H9 (cell line): ENCODE data around the gene ACACA. TPM values are rescaled to one million over a fixed set of nuclear protein-coding genes. Genes with fewer than 3 reads are reported as not detected.

Source experiments
- DNase-seq: peaks from one replicate; pipeline ENCODE4 v3.0.0-alpha.2; 2017
- H2AFZ ChIP-seq: one replicate; pipeline ENCODE4 v1.6.1; 2013; ENCODE audit warnings: mild to moderate bottlenecking, low read length, control low read depth, moderate library complexity
- H2AK5ac ChIP-seq: 2 replicates; pipeline ENCODE4 v1.6.1; 2013; ENCODE audit warnings: low read length, control low read depth, mixed read lengths; ENCODE audit not compliant: insufficient read length
- H2BK120ac ChIP-seq: one replicate; pipeline ENCODE4 v1.6.1; 2013; ENCODE audit warnings: low read depth, mild to moderate bottlenecking, low read length, control low read depth, inconsistent platforms; ENCODE audit not compliant: poor library complexity, severe bottlenecking
- H2BK12ac ChIP-seq: 2 replicates; pipeline ENCODE4 v1.6.1; 2013; ENCODE audit warnings: low read length, control low read depth, mixed read lengths, low read depth; ENCODE audit not compliant: insufficient read length
- H2BK15ac ChIP-seq: 2 replicates; pipeline ENCODE4 v1.6.1; 2013; ENCODE audit warnings: low read depth, low read length, control low read depth
- H2BK20ac ChIP-seq: one replicate; pipeline ENCODE4 v1.6.1; 2013; ENCODE audit warnings: low read depth, mild to moderate bottlenecking, low read length, control low read depth, inconsistent platforms; ENCODE audit not compliant: poor library complexity, severe bottlenecking
- H2BK5ac ChIP-seq: 2 replicates; pipeline ENCODE4 v1.6.1; 2013; ENCODE audit warnings: low read length, control low read depth, mixed read lengths; ENCODE audit not compliant: insufficient read length
- H3K14ac ChIP-seq: 2 replicates; pipeline ENCODE4 v1.6.1; 2013; ENCODE audit warnings: low read length, control low read depth; ENCODE audit not compliant: insufficient read depth
- H3K18ac ChIP-seq: 2 replicates; pipeline ENCODE4 v1.6.1; 2013; ENCODE audit warnings: low read depth, mild to moderate bottlenecking, mixed read lengths, low read length, control low read depth; ENCODE audit not compliant: insufficient read length
- H3K23ac ChIP-seq: 2 replicates; pipeline ENCODE4 v1.6.1; 2013; ENCODE audit warnings: low read length, control low read depth, mixed read lengths, low read depth; ENCODE audit not compliant: insufficient read length
- H3K23me2 ChIP-seq: 2 replicates; pipeline ENCODE4 v1.6.1; 2013; ENCODE audit warnings: low read depth, mild to moderate bottlenecking, mixed read lengths, low read length, control low read depth; ENCODE audit not compliant: insufficient read length, poor library complexity, severe bottlenecking
- H3K27ac ChIP-seq: 2 replicates; pipeline ENCODE4 v1.5.1; 2013; ENCODE audit warnings: low read length, control low read depth, mixed read lengths, low read depth; ENCODE audit not compliant: insufficient read length
- H3K27me3 ChIP-seq: 2 replicates; pipeline ENCODE4 v1.6.1; 2013; ENCODE audit warnings: low read length, control low read depth, inconsistent platforms; ENCODE audit not compliant: insufficient read depth
- H3K4ac ChIP-seq: 2 replicates; pipeline ENCODE4 v1.6.1; 2013; ENCODE audit warnings: low read depth, mild to moderate bottlenecking, control low read depth, inconsistent platforms, low read length, moderate library complexity
- H3K4me1 ChIP-seq: 2 replicates; pipeline ENCODE4 v1.6.1; 2013; ENCODE audit warnings: low read length, control low read depth, inconsistent platforms; ENCODE audit not compliant: insufficient read depth
- H3K4me2 ChIP-seq: 2 replicates; pipeline ENCODE4 v1.6.1; 2013; ENCODE audit warnings: low read length, control low read depth, mixed read lengths; ENCODE audit not compliant: insufficient read length, insufficient read depth
- H3K56ac ChIP-seq: 2 replicates; pipeline ENCODE4 v1.6.1; 2013; ENCODE audit warnings: low read depth, mild to moderate bottlenecking, mixed read lengths, low read length, control low read depth; ENCODE audit not compliant: insufficient read length
- H3K79me1 ChIP-seq: 2 replicates; pipeline ENCODE4 v1.6.1; 2013; ENCODE audit warnings: low read depth, mild to moderate bottlenecking, moderate library complexity, low read length, control low read depth, inconsistent platforms; ENCODE audit not compliant: insufficient read depth, poor library complexity, severe bottlenecking
- H3K79me2 ChIP-seq: 2 replicates; pipeline ENCODE4 v1.6.1; 2013; ENCODE audit warnings: low read length, control low read depth, inconsistent platforms; ENCODE audit not compliant: insufficient read depth
- H3K9ac ChIP-seq: 2 replicates; pipeline ENCODE4 v1.6.1; 2013; ENCODE audit warnings: low read length, control low read depth, mixed read lengths; ENCODE audit not compliant: insufficient read length; ENCODE audit errors: extremely low read depth
- H3K9me3 ChIP-seq: one replicate; pipeline ENCODE4 v1.6.1; 2013; ENCODE audit warnings: low read depth, low read length, inconsistent platforms; ENCODE audit not compliant: control insufficient read depth
- H3T11ph ChIP-seq: one replicate; pipeline ENCODE4 v1.6.1; 2013; ENCODE audit warnings: mild to moderate bottlenecking, low read length, control low read depth, inconsistent platforms
- H4K20me1 ChIP-seq: one replicate; pipeline ENCODE4 v1.6.1; 2013; ENCODE audit not compliant: control insufficient read depth, insufficient read length, insufficient read depth
- H4K5ac ChIP-seq: 2 replicates; pipeline ENCODE4 v1.6.1; 2013; ENCODE audit warnings: low read depth, mild to moderate bottlenecking, mixed read lengths, low read length, control low read depth; ENCODE audit not compliant: insufficient read length
- H4K8ac ChIP-seq: replicated peaks from 2 replicates; pipeline ENCODE4 v1.6.1; 2013; ENCODE audit warnings: low read length, control low read depth, mixed read lengths, low read depth; ENCODE audit not compliant: insufficient read length
- H4K91ac ChIP-seq: 2 replicates; pipeline ENCODE4 v1.6.1; 2013; ENCODE audit warnings: low read depth, mild to moderate bottlenecking, moderate library complexity, mixed read lengths, low read length, control low read depth; ENCODE audit not compliant: insufficient read length
- H3K27ac Mint-ChIP-seq, 3 experiments: 2 replicates in 2 of 3; 3 replicates in 1 of 3; pipeline ENCODE4 v1.8.0; 2020 to 2021; ENCODE audit warnings: mixed read lengths in 3 of 3, mild to moderate bottlenecking in 1 of 3, moderate library complexity in 1 of 3
- H3K27me3 Mint-ChIP-seq: 2 replicates; pipeline ENCODE4 v1.8.0; 2021; ENCODE audit warnings: low read depth, mild to moderate bottlenecking, moderate library complexity, mixed read lengths
- H3K36me3 Mint-ChIP-seq, 3 experiments: 2 replicates in 2 of 3; 3 replicates in 1 of 3; pipeline ENCODE4 v1.8.0; 2020 to 2021; ENCODE audit warnings: low read depth in 3 of 3, mixed read lengths in 3 of 3; ENCODE audit not compliant: insufficient read depth in 1 of 3
- H3K4me1 Mint-ChIP-seq, 2 experiments: 2 replicates each; pipeline ENCODE4 v1.8.0; 2020; ENCODE audit warnings: mixed read lengths in 2 of 2
- H3K4me3 Mint-ChIP-seq, 2 experiments: 2 replicates in 1 of 2; 3 replicates in 1 of 2; pipeline ENCODE4 v1.8.0; 2020 to 2021; ENCODE audit warnings: mild to moderate bottlenecking in 2 of 2, mixed read lengths in 2 of 2, moderate library complexity in 1 of 2
- H3K9me3 Mint-ChIP-seq, 2 experiments: 2 replicates in 1 of 2; 3 replicates in 1 of 2; pipeline ENCODE4 v1.8.0; 2020; ENCODE audit warnings: mild to moderate bottlenecking in 2 of 2, mixed read lengths in 2 of 2, moderate library complexity in 1 of 2
- CTCF ChIP-seq: fragments of 200-600 bp; sonication (generic); conservative IDR thresholded peaks from 3 replicates; pipeline ENCODE4 v1.8.0; 2021; ENCODE audit warnings: antibody characterized with exemption, mild to moderate bottlenecking
- WGBS: extraction: QIAGEN DNeasy Blood & Tissue Kit; methylation state at CpG from one replicate; pipeline ENCODE4 v1.1.7; 2013; ENCODE audit warnings: missing lambda C conversion rate, low lambda C conversion rate, mixed read lengths; ENCODE audit not compliant: insufficient read length; ENCODE audit errors: extremely low coverage; 5-methylcytosine and 5-hydroxymethylcytosine counted together
- total RNA-seq: library from RNA; stranded (reverse); gene quantifications from 2 replicates; pipeline ENCODE4 v1.2.1, GENCODE V29; 2021

The ACACA gene
- total RNA-seq, 1 experiment from 2014 or later, result 135 TPM

GRCh38 chr17:37137070-37137610 lies 269.5 kb downstream of the ACACA start:
- Mint-ChIP-seq H3K27me3 (no peaks in the 10 kb centered on the region; the same call in 1 of the 2 replicates), H3K4me1 (peaks cover 60 to 64% of the 10 kb centered on the region in 2 experiments), H3K36me3 (peaks cover 5 to 22% (median 17%) of the 10 kb centered on the region in 3 experiments), H3K4me3 (no peak overlapping the region), H3K27ac (peak overlapping the region; percentile 7 to 93 (median 84); a peak in 3 of 7 replicates), H3K9me3 (no peaks in the 10 kb centered on the region)
- H2AK5ac ChIP-seq, result no peak overlapping the region
- no peak overlapping the region for H2BK120ac ChIP-seq
- H3K4me1 ChIP-seq, result no peaks in the 10 kb centered on the region
- H4K20me1 ChIP-seq, result no peaks in the 10 kb centered on the region
- no peaks in the 10 kb centered on the region for H3K23me2 ChIP-seq
- H3K4ac ChIP-seq, result no peak overlapping the region
- no peak overlapping the region for H3K4me2 ChIP-seq
- H2BK15ac ChIP-seq, result no peak overlapping the region
- TF ChIP-seq CTCF, result peak; percentile 47
- no peak overlapping the region for H2AFZ ChIP-seq
- H3K18ac ChIP-seq, result no peak overlapping the region
- H2BK5ac ChIP-seq, result no peak overlapping the region
- no peak for DNase-seq
- H4K91ac ChIP-seq, result no peak overlapping the region
- no peak overlapping the region for H3K56ac ChIP-seq
- H2BK20ac ChIP-seq, result no peak overlapping the region
- no CpG with 5 or more reads among the region's 4 CpGs for WGBS
- no peaks in the 10 kb centered on the region for H3K79me1 ChIP-seq
- no peaks in the 10 kb centered on the region for H3K27me3 ChIP-seq
- no peak overlapping the region for H3K14ac ChIP-seq
- no peak overlapping the region for H2BK12ac ChIP-seq
- H3T11ph ChIP-seq, result no peak overlapping the region
- no peak overlapping the region for H3K23ac ChIP-seq
- no peaks in the 10 kb centered on the region for H3K79me2 ChIP-seq
- H4K8ac ChIP-seq, result no peak overlapping the region
- no peak overlapping the region for H3K9ac ChIP-seq
- no peak overlapping the region for H4K5ac ChIP-seq
- H3K9me3 ChIP-seq, result no peaks in the 10 kb centered on the region
- no peak overlapping the region for H3K27ac ChIP-seq
